T-cell (primary cell): Measurements from ENCODE around the gene HIGD1A. TPM values are rescaled to one million over a fixed set of nuclear protein-coding genes. Genes with fewer than 3 reads are reported as not detected.
A peak's percentile ranks its signal among the peaks of the same experiment; 100 is the strongest.

Experiments used
- ATAC-seq, 4 experiments: fragments of 200-7000 bp in 3 of 4; fragments of 150-1000 bp in 1 of 4; cut with Tn5 transposase; replicated peaks in 1 of 4; 1 replicate in 3 of 4; 2 replicates in 1 of 4; pipeline ENCODE4 v1.10.0; 2021; ENCODE audit warnings: moderate library complexity in 3 of 4, mild to moderate bottlenecking in 2 of 4, moderate number of reproducible peaks in 1 of 4
- CTCF ChIA-PET, 2 donors: fragments of 300-600 bp; sonication (Branson Sonifier 250); formaldehyde crosslinking; loops; one replicate each; lab custom pipeline; 2022; ENCODE audit warnings: antibody characterized with exemption in 2 of 2; lab: Charles Lee
- POLR2A ChIA-PET, 2 donors: fragments of 300-600 bp; sonication (Branson Sonifier 250); formaldehyde crosslinking; loops; one replicate each; lab custom pipeline; 2022; ENCODE audit warnings: antibody characterized with exemption in 2 of 2; lab: Charles Lee
- DNase-seq, 35 experiments: peaks; one replicate each; pipeline versions ENCODE4 v3.0.0 to v3.0.0-alpha.2; 2013 to 2023
- H3K27ac ChIP-seq: one replicate; pipeline ENCODE4 v1.5.1; 2013; ENCODE audit warnings: low read length
- H3K27me3 ChIP-seq, 2 experiments: replicated peaks in 1 of 2; 1 replicate in 1 of 2; 2 replicates in 1 of 2; pipeline versions ENCODE4 v1.6.1 to v1.7.0; 2013; ENCODE audit warnings: low read length in 1 of 2, mixed read lengths in 1 of 2; ENCODE audit not compliant: control insufficient read depth in 2 of 2, insufficient read depth in 2 of 2; ENCODE audit errors: extremely low read depth in 1 of 2
- H3K36me3 ChIP-seq, 2 donors: 1 replicate in 1 of 2; 2 replicates in 1 of 2; pipeline versions ENCODE4 v1.6.1 to v1.7.0; 2013; ENCODE audit warnings: low read length in 1 of 2; ENCODE audit not compliant: control insufficient read depth in 2 of 2, insufficient read depth in 1 of 2; ENCODE audit errors: extremely low read depth in 1 of 2
- H3K4me1 ChIP-seq, 2 experiments: 1 replicate in 1 of 2; 2 replicates in 1 of 2; pipeline versions ENCODE4 v1.6.1 to v1.7.0; 2013; ENCODE audit warnings: low read length in 2 of 2, mixed read lengths in 1 of 2; ENCODE audit not compliant: insufficient read depth in 2 of 2, control insufficient read depth in 1 of 2; ENCODE audit errors: extremely low read depth in 1 of 2
- H3K4me3 ChIP-seq, 2 donors: 1 replicate in 1 of 2; 2 replicates in 1 of 2; pipeline versions ENCODE4 v1.5.1 to v1.7.0; 2013; ENCODE audit warnings: mild to moderate bottlenecking in 2 of 2, low read length in 1 of 2, moderate library complexity in 1 of 2; ENCODE audit not compliant: control insufficient read depth in 1 of 2; ENCODE audit errors: extremely low read depth in 1 of 2
- H3K9me3 ChIP-seq: 2 replicates; pipeline ENCODE4 v1.7.0; 2013
- H3K27ac Mint-ChIP-seq, 2 donors: one replicate each; pipeline ENCODE4 v1.8.0; 2020 to 2021; ENCODE audit warnings: mild to moderate bottlenecking in 2 of 2, mixed read lengths in 2 of 2
- H3K27me3 Mint-ChIP-seq, 2 donors: one replicate each; pipeline ENCODE4 v1.8.0; 2021 to 2022; ENCODE audit warnings: mixed read lengths in 2 of 2
- H3K36me3 Mint-ChIP-seq: one replicate; pipeline ENCODE4 v1.8.0; 2021; ENCODE audit warnings: mixed read lengths
- H3K4me1 Mint-ChIP-seq, 3 donors: one replicate each; pipeline ENCODE4 v1.8.0; 2020 to 2022; ENCODE audit warnings: mixed read lengths in 3 of 3, mild to moderate bottlenecking in 1 of 3
- H3K4me3 Mint-ChIP-seq, 3 donors: one replicate each; pipeline ENCODE4 v1.8.0; 2020 to 2022; ENCODE audit warnings: mild to moderate bottlenecking in 3 of 3, mixed read lengths in 3 of 3, moderate library complexity in 3 of 3
- H3K9me3 Mint-ChIP-seq, 3 donors: one replicate each; pipeline ENCODE4 v1.8.0; 2020 to 2022; ENCODE audit warnings: mixed read lengths in 3 of 3
- WGBS: methylation state at CpG from one replicate; pipeline ENCODE4 v1.1.5; 2013; ENCODE audit warnings: missing lambda C conversion rate; ENCODE audit not compliant: insufficient coverage; 5-methylcytosine and 5-hydroxymethylcytosine counted together
- total RNA-seq, 35 experiments: library from RNA in 6 of 35; stranded (reverse) in 6 of 35; fragments of 120-200 nt in 1 of 35; gene quantifications; one replicate each; pipeline versions ENCODE4 v1.2.1 to v1.2.4 and lab custom pipeline; 2013 to 2026

The HIGD1A gene
- total RNA-seq, 5 donors from 2014 or later (not counting 1 experiment from before 2014, with no cell fraction given): 17.3 to 27.8 (median 24.3) TPM

- Mint-ChIP-seq H3K27ac (no peak overlapping the region), H3K36me3 (peaks cover 14% of the 10 kb centered on the region), H3K4me1 (peaks cover 0 to 2% (median 0%) of the 10 kb centered on the region in 3 donors), H3K9me3 (no peaks in the 10 kb centered on the region), H3K27me3 (no peaks in the 10 kb centered on the region), H3K4me3 (no peak overlapping the region)
- ChIA-PET POLR2A (no interaction called here), CTCF (interaction anchor here (0.6 to 3.7 kb wide), 6 partner anchors 16 to 102 kb away, joined by 3 to 24 read pairs (median 3); no protein-coding TSS in a partner anchor)
- DNase-seq (no peak), ATAC-seq (peak in 1 of 4 experiments; percentile 9)
- Histone ChIP-seq H3K4me1 (no peaks in the 10 kb centered on the region), H3K4me3 (no peak overlapping the region), H3K27ac (no peak overlapping the region), H3K36me3 (peaks cover 0 to 10% of the 10 kb centered on the region in 2 donors), H3K27me3 (no peaks in the 10 kb centered on the region), H3K9me3 (no peaks in the 10 kb centered on the region)
- no CpG with 5 or more reads among the region's 3 CpGs for WGBS
These were observed 23.9 kb downstream of the HIGD1A start for GRCh38 chr3:42780398-42780797.

- WGBS: 83% methylated on average over 1 of the region's 2 CpGs
These were observed 25.6 kb downstream of the HIGD1A start for GRCh38 chr3:42778644-42779043.

GRCh38 chr3:42773409-42773751 lies 30.9 kb downstream of the HIGD1A start:
- 0% methylated on average over 2 of the region's 6 CpGs for WGBS
- H3K9me3 Mint-ChIP-seq: peaks cover 0 to 5% (median 0%) of the 10 kb centered on the region in 3 donors
- ATAC-seq: peak in 3 of 4 experiments; percentile 4 to 14 (median 6)
- H3K4me1 ChIP-seq: peaks cover 0 to 11% of the 10 kb centered on the region in 2 experiments
- H3K4me1 Mint-ChIP-seq: peaks cover 13 to 14% (median 14%) of the 10 kb centered on the region in 3 donors
- H3K4me3 Mint-ChIP-seq: peak overlapping the region; percentile 83 to 90 (median 89)
- H3K4me3 ChIP-seq: peak overlapping the region; percentile 51 to 62
- no peaks in the 10 kb centered on the region for H3K9me3 ChIP-seq
- peak overlapping the region; percentile 59 to 69 for H3K27ac Mint-ChIP-seq
- no peaks in the 10 kb centered on the region for H3K36me3 ChIP-seq
- H3K27ac ChIP-seq: no peak overlapping the region
- H3K27me3 ChIP-seq: peaks cover 0 to 7% of the 10 kb centered on the region in 2 experiments
- H3K27me3 Mint-ChIP-seq: peaks cover 0 to 2% of the 10 kb centered on the region in 2 donors
- CTCF ChIA-PET: no interaction called here
- DNase-seq: no peak
- no peaks in the 10 kb centered on the region for H3K36me3 Mint-ChIP-seq
- POLR2A ChIA-PET: no interaction called here

More at GRCh38 chr3:42778644-42779043, 25.6 kb downstream of the HIGD1A start:
- peaks cover 10% of the 10 kb centered on the region for H3K36me3 Mint-ChIP-seq
- no peak for DNase-seq
- no peak overlapping the region for H3K27ac ChIP-seq
- no peak overlapping the region for H3K4me3 ChIP-seq
- H3K27ac Mint-ChIP-seq: no peak overlapping the region
- H3K4me3 Mint-ChIP-seq: no peak overlapping the region
- peaks cover 0 to 6% of the 10 kb centered on the region in 2 donors for H3K36me3 ChIP-seq
- ChIA-PET CTCF (interaction anchor here in 1 of 2 donors (1.0 to 3.7 kb wide), 3 partner anchors 9 to 327 kb away, joined by 4 to 24 read pairs (median 7); no protein-coding TSS in a partner anchor), POLR2A (no interaction called here)
- peaks cover under 1 to 3% (median 2%) of the 10 kb centered on the region in 3 donors for H3K4me1 Mint-ChIP-seq
- no peaks in the 10 kb centered on the region for H3K9me3 ChIP-seq
- H3K27me3 Mint-ChIP-seq: no peaks in the 10 kb centered on the region
- no peaks in the 10 kb centered on the region for H3K27me3 ChIP-seq
- no peak for ATAC-seq
- no peaks in the 10 kb centered on the region for H3K4me1 ChIP-seq
- no peaks in the 10 kb centered on the region for H3K9me3 Mint-ChIP-seq

- POLR2A ChIA-PET: no interaction called here
- H3K27me3 Mint-ChIP-seq: peaks cover 0 to 2% of the 10 kb centered on the region in 2 donors
- no peaks in the 10 kb centered on the region for H3K36me3 ChIP-seq
- H3K9me3 Mint-ChIP-seq: peaks cover 0 to 5% (median 0%) of the 10 kb centered on the region in 3 donors
- H3K27ac ChIP-seq: peak within 1 kb of the TSS; percentile 41
- no peaks in the 10 kb centered on the region for H3K36me3 Mint-ChIP-seq
- ATAC-seq (peak; percentile 86 to 93 (median 88)), DNase-seq (peak; percentile 58 to 89 (median 80))
- peaks cover 0 to 11% of the 10 kb centered on the region in 2 experiments for H3K4me1 ChIP-seq
- peaks cover 13 to 14% (median 14%) of the 10 kb centered on the region in 3 donors for H3K4me1 Mint-ChIP-seq
- peak within 1 kb of the TSS; percentile 83 to 90 (median 89) for H3K4me3 Mint-ChIP-seq
- WGBS: 3% methylated on average over 57 of the region's 63 CpGs
- H3K27me3 ChIP-seq: peaks cover 0 to 7% of the 10 kb centered on the region in 2 experiments
- peak within 1 kb of the TSS; percentile 51 to 62 for H3K4me3 ChIP-seq
- CTCF ChIA-PET: no interaction called here
- peak within 1 kb of the TSS; percentile 59 to 69 for H3K27ac Mint-ChIP-seq
- no peaks in the 10 kb centered on the region for H3K9me3 ChIP-seq
These were observed 31.5 kb downstream of the HIGD1A start, which contains the start of gene CCDC13 for GRCh38 chr3:42772670-42773408. TSS of gene CCDC13 (minus strand) at chr3:42773253. CDS start at chr3:42758345, 14,908 bp downstream.

GRCh38 chr3:42771271-42771670 lies 33.0 kb downstream of the HIGD1A start:
- Mint-ChIP-seq H3K9me3 (peaks cover 0 to 5% (median 0%) of the 10 kb centered on the region in 3 donors), H3K4me1 (peaks cover 13 to 14% (median 14%) of the 10 kb centered on the region in 3 donors), H3K36me3 (no peaks in the 10 kb centered on the region), H3K27me3 (peaks cover 0 to 2% of the 10 kb centered on the region in 2 donors), H3K27ac (no peak overlapping the region), H3K4me3 (peak overlapping the region in 1 of 3 donors; percentile 89)
- POLR2A ChIA-PET: no interaction called here
- peaks cover 0 to 7% of the 10 kb centered on the region in 2 experiments for H3K27me3 ChIP-seq
- no CpG with 5 or more reads among the region's 1 CpG for WGBS
- H3K9me3 ChIP-seq: no peaks in the 10 kb centered on the region
- DNase-seq (no peak), ATAC-seq (no peak)
- no peaks in the 10 kb centered on the region for H3K36me3 ChIP-seq
- H3K4me3 ChIP-seq: no peak overlapping the region
- H3K4me1 ChIP-seq: peaks cover 0 to 11% of the 10 kb centered on the region in 2 experiments
- H3K27ac ChIP-seq: no peak overlapping the region
- CTCF ChIA-PET: no interaction called here

GRCh38 chr3:42769477-42770131 lies 34.7 kb downstream of the HIGD1A start:
- WGBS: 96% methylated on average over 17 of the region's 28 CpGs
- H3K4me3 Mint-ChIP-seq: no peak overlapping the region
- no peaks in the 10 kb centered on the region for H3K9me3 ChIP-seq
- H3K36me3 ChIP-seq: no peaks in the 10 kb centered on the region
- no peak overlapping the region for H3K27ac Mint-ChIP-seq
- CTCF ChIA-PET: interaction anchor here in 1 of 2 donors (0.9 to 1.1 kb wide), 3 partner anchors 18 to 267 kb away, joined by 3 read pairs; partner anchors contain the start of gene VIPR1
- H3K36me3 Mint-ChIP-seq: no peaks in the 10 kb centered on the region
- POLR2A ChIA-PET: no interaction called here
- H3K27ac ChIP-seq: no peak overlapping the region
- peaks cover 13 to 14% (median 14%) of the 10 kb centered on the region in 3 donors for H3K4me1 Mint-ChIP-seq
- peaks cover 0 to 5% (median 0%) of the 10 kb centered on the region in 3 donors for H3K9me3 Mint-ChIP-seq
- peaks cover 0 to 7% of the 10 kb centered on the region in 2 experiments for H3K27me3 ChIP-seq
- ATAC-seq (no peak), DNase-seq (no peak)
- H3K4me3 ChIP-seq: no peak overlapping the region
- peaks cover 0 to 11% of the 10 kb centered on the region in 2 experiments for H3K4me1 ChIP-seq
- peaks cover 0 to 2% of the 10 kb centered on the region in 2 donors for H3K27me3 Mint-ChIP-seq
